HG03064 (cell line): ENCODE results near the gene CPLANE1.

ENCODE experiments used
- ATAC-seq: cut with Tn5 transposase; IDR thresholded peaks from one replicate; pipeline ENCODE4 v1.9.1; 2021; ENCODE audit warnings: low read depth; ENCODE audit not compliant: unreplicated experiment

The CPLANE1 gene

GRCh38 chr5:37075399-37075950, 173.7 kb downstream of the CPLANE1 start:
- ATAC-seq = no peak

- ATAC-seq = no peak
Observed at GRCh38 chr5:37071901-37072581, 177.1 kb downstream of the CPLANE1 start.

- ATAC-seq = no peak
Observed at GRCh38 chr5:37071487-37071886, 177.7 kb downstream of the CPLANE1 start.

DNA sequence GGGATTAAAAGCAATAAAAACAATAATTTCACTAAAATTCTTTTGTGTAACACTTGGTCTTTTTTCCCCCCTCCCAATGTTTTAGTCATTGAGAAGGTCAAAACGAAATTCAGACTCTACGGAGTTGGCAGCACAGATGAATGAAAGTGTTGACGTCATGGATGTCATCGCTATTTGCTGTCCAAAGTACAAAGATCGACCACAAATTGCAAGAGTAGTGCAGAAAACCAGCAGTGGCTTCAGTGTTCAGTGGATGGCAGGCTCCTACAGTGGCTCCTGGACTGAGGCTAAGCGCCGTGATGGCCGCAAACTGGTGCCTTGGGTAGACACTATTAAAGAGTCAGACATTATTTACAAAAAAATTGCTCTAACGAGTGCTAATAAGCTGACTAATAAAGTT, 184.7 kb downstream of the CPLANE1 start:
- no peak for ATAC-seq

DNA sequence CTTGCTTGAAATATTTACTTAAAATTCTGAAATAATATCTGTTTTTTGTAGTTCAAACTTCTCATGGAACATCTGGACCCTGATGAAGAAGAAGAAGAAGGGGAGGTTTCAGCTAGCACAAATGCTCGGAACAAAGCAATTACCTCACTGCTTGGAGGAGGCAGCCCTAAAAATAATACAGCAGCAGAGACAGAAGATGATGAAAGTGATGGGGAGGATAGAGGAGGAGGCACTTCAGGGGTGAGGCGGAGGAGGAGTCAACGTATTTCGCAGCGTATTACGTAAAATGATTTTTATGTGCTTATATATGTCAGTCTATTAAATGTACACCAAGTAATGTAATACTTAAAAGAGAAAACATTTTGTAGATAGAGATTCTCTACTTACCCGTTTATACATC, 185.4 kb downstream of the CPLANE1 start:
- no peak for ATAC-seq

DNA sequence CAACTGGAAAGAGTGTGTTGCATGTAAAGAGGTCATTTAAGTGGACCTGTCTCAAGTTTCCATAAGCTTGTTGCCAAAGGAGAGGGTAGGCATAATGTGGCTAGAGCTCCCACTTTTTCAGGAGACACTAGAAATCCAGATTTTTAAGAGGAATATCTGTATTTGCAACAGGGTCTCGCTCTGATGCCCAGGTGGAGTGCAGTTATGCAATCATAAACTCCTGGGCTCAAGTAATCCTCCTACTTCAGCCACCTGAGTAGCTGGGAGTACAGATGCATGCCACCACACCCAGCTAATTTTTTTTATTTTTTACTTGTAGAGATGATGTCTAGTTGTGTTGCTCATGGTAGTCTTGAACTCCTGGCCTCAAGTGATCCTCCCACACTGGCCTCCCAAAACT, 189.1 kb downstream of the CPLANE1 start:
- ATAC-seq = no peak

- ATAC-seq = no peak
Observed at GRCh38 chr5:37056762-37057161, 192.4 kb downstream of the CPLANE1 start.
